ENCODE results near the gene AFMID. TPM values are rescaled to one million over a fixed set of nuclear protein-coding genes. Genes with fewer than 3 reads are reported as not detected.
A peak's percentile ranks its signal among the peaks of the same experiment; 100 is the strongest.

Gene AFMID
- total RNA-seq, 4 donors from 2014 or later = 21.3 to 36.9 (median 33.5) TPM

DNA sequence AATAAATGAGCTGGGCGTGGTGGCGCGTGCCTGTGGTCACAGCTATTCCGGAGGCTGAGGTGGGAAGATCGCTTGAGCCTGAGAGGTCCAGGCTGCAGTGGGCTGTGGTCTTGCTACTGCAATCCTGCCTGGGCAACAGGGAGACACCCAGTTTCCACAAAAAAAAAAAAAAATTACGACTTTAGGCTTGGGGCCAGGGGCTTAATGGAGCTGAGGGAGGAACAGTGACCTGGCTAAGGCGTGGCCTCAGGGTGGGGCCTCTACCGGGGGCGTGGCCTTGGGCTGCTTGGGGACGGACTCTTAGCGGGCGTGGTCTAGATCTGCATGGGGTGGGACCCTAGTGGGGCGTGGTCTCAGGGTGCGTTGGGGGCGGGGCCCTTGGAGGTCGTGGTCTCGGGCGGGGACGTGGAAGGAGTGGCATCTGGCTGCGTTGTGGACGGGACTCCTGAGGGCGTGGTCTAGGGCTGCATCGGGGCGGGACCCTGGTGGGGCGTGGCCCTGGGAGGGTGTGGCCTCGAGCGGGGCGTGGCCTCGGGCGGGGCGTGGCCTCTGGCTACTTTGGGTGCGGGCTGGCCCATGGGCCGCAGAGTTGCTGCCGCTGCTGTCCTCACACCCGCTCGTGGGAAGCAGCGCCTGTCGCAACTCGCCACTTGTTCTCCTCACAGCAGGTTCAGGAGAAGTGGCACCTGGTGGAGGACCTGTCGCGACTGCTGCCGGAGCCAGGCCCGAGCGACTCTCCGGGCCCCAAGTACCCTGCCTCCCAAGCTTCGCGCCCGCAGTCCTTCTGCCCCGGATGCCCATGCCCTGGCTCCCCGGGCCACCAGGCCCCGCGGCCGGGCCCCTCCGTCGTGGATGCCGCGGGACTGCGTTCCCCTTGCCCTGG lies 46.8 kb upstream of the AFMID start:
- intact Hi-C loops (cut with DNase I) = no loop called here
- Histone ChIP-seq H3K27ac (peak overlapping the region in 1 of 3 donors; percentile 39), H3K4me3 (replicated peaks in 1 of 3) (no peak overlapping the region), H3K4me1 (peaks cover 25 to 43% of the 10 kb centered on the region in 2 donors), H3K36me3 (no peaks in the 10 kb centered on the region), H3K9me3 (no peaks in the 10 kb centered on the region), H3K27me3 (no peaks in the 10 kb centered on the region)
- 36 to 38% methylated on average over 25 to 34 of the region's 58 CpGs for WGBS, 2 donors
- peak in 1 of 2 donors; percentile 57 for TF ChIP-seq POLR2A (IDR thresholded peaks at IDR 0.05)
- TF ChIP-seq, protein P1, sequence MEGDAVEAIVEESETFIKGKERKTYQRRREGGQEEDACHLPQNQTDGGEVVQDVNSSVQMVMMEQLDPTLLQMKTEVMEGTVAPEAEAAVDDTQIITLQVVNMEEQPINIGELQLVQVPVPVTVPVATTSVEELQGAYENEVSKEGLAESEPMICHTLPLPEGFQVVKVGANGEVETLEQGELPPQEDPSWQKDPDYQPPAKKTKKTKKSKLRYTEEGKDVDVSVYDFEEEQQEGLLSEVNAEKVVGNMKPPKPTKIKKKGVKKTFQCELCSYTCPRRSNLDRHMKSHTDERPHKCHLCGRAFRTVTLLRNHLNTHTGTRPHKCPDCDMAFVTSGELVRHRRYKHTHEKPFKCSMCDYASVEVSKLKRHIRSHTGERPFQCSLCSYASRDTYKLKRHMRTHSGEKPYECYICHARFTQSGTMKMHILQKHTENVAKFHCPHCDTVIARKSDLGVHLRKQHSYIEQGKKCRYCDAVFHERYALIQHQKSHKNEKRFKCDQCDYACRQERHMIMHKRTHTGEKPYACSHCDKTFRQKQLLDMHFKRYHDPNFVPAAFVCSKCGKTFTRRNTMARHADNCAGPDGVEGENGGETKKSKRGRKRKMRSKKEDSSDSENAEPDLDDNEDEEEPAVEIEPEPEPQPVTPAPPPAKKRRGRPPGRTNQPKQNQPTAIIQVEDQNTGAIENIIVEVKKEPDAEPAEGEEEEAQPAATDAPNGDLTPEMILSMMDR (IDR thresholded peaks at IDR 0.05) = no peak
- peak; percentile 73 to 79 for DNase-seq

DNA sequence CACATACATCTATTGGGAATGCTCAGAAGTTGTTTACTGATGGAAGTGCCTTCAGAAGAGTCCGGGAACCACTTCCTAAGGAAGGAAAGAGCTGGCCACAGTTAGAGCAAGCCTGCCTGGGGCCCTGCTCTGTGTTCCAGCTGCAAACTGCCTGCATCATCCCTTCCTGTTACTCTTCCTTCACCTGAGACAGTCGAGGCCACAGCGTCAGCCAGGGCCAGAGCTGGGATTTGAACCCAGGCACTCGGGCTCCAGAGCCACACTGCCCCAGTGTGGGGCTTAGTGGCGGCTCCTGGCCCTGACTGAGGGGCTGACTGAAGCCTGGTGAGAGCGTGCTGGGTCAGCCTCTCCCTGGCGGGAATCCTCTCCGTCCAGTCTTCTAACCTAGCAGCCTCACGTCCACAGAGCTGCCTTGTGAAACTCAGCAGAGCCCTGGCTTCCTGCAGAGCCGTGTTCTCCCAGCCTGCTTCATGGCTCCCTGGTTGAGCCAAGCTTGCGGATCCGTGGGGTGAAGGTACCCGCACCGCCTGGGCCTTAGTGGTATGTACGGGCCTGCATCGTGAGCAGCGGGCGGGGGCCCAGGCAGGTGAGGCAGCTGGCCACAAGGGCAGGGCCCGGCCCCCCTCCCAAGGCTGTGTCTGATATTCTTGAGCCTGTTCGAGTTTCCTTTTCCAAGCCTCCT lies 45.6 kb upstream of the AFMID start:
- TF ChIP-seq, protein P1 (IDR thresholded peaks at IDR 0.05) = no peak
- TF ChIP-seq POLR2A (IDR thresholded peaks at IDR 0.05) = no peak
- H3K4me3 ChIP-seq (replicated peaks in 1 of 3) = no peak overlapping the region
- WGBS, 2 donors = 67 to 80% methylated on average over 5 to 14 of the region's 20 CpGs
- DNase-seq = no peak
- H3K36me3 ChIP-seq = no peaks in the 10 kb centered on the region
- peak overlapping the region in 1 of 3 donors; percentile 39 for H3K27ac ChIP-seq
- intact Hi-C loops (cut with DNase I) = no loop called here
- no peaks in the 10 kb centered on the region for H3K9me3 ChIP-seq
- no peaks in the 10 kb centered on the region for H3K27me3 ChIP-seq
- peaks cover 26 to 44% of the 10 kb centered on the region in 2 donors for H3K4me1 ChIP-seq

DNA sequence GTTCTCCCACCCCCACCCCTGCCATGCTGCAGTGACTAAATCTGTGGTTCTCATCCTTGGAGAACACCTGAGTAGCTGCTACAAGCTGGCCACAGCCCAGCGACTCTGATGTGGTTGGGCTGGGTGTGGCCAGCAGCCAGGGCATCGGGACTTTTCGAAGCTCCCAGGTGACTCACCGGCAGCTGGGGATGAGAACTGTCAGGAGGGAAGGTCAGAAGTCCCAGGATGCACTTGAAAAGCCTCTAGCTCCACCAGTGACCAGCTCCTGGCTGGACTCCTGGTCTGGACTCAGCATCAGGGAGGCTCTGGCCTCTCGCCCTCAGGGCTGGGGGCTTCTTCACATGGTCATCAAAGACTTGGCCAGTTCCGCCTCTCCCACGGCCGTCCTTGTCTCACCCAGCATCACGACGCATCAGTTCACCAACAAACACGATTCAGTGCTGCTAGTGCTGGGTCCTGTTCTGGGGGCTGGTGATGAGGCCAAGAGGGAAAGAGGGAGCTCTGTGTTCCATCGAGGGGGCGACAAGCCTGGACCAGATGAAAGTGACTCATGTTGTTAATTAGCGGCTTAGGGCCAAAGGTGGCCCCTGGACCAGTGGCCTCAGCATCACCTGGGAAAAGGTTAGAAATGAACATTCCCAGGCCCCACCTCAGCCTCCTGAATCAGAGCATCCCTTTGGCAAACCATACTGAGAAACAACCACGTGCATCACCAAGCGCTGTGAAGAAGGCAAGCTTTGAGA lies 44.9 kb upstream of the AFMID start:
- Histone ChIP-seq H3K27ac (no peak overlapping the region), H3K4me1 (peaks cover 26 to 44% of the 10 kb centered on the region in 2 donors), H3K4me3 (replicated peaks in 1 of 3) (no peak overlapping the region), H3K36me3 (no peaks in the 10 kb centered on the region), H3K9me3 (no peaks in the 10 kb centered on the region), H3K27me3 (no peaks in the 10 kb centered on the region)
- 71 to 92% methylated on average over 12 to 16 of the region's 16 CpGs for WGBS, 2 donors
- DNase-seq = peak; percentile 91 to 92
- no peak for TF ChIP-seq POLR2A (IDR thresholded peaks at IDR 0.05)
- TF ChIP-seq, protein P1 (IDR thresholded peaks at IDR 0.05) = no peak
- intact Hi-C loops (cut with DNase I) = no loop called here

DNA sequence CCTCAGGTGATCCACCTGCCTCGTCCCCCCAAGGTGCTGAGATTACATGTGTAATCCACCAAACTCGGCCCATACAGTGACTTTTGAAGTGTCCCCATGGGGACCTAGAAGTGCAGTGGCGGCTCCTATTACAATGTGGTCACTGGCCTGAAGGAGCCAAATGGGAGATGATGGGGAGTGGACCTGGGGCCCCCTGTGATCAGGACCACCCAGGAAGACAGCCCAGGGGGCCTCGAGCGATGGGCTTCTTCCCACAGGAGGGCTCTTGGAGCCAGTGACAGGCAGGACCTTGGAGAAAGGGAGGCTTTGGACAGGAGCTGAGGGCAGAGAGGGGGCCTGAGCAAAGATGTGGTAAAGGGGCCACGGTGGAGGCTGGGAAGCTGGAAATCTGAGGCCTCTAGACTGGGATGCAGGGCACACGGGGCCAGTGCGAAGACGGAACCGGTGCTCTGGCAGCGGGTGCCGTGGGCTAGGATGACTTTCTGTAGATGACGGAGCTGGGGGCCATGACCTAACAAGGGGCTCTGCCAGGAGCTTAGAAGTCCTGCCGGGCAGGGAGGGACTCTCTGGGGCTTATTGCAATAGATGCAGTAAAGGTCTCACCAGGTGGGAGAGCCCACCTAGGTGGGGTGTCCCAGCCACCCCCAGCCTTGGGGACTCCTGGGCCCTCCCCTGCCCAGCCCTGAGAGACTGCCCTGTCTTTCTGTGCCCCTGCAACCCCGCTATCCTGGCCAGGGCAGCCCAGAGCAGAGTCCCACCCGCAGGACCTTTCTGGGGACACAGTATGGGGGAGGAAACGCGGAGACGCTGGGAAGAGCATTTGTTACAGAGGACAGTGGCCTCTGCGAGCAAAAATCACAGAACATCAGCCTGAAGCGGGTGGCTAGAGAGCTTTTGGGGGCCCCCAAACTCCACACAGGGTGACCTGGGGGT lies 43.7 kb upstream of the AFMID start:
- Histone ChIP-seq H3K36me3 (no peaks in the 10 kb centered on the region), H3K4me1 (peaks cover 26 to 44% of the 10 kb centered on the region in 2 donors), H3K27ac (peak overlapping the region; percentile 17 to 80 (median 68)), H3K9me3 (no peaks in the 10 kb centered on the region), H3K4me3 (replicated peaks in 1 of 3) (no peak overlapping the region), H3K27me3 (no peaks in the 10 kb centered on the region)
- 85 to 88% methylated on average over 18 of the region's 21 CpGs for WGBS, 2 donors
- intact Hi-C loops (cut with DNase I) = no loop called here
- no peak for DNase-seq
- TF ChIP-seq POLR2A (IDR thresholded peaks at IDR 0.05) = no peak
- TF ChIP-seq, protein P1 (IDR thresholded peaks at IDR 0.05) = no peak
